PC-3 (cell line): ENCODE measurements around the gene SRSF5. TPM values are rescaled to one million over a fixed set of nuclear protein-coding genes. Genes with fewer than 3 reads are reported as not detected.

ENCODE experiments used
- ATAC-seq: fragments of 200-7000 bp; cut with Tn5 transposase; 2 replicates; pipeline ENCODE4 v1.9.1; 2020; ENCODE audit warnings: mild to moderate bottlenecking, moderate library complexity
- BruUV-seq: library from RNA; stranded (reverse); fragments of 400-500 nt; replicated peaks from 2 replicates; lab custom pipeline; 2021; lab: Mats Ljungman, UMichigan
- CTCF ChIA-PET: fragments of 300-600 bp; sonication (Branson Sonifier 250); formaldehyde crosslinking; loops from one replicate; lab custom pipeline; 2022; ENCODE audit warnings: antibody characterized with exemption; lab: Charles Lee
- POLR2A ChIA-PET: fragments of 300-600 bp; sonication (Branson Sonifier 250); formaldehyde crosslinking; loops from one replicate; lab custom pipeline; 2022; ENCODE audit warnings: antibody characterized with exemption; ENCODE audit not compliant: unreplicated experiment; lab: Charles Lee
- DNase-seq: peaks from one replicate; pipeline ENCODE4 v3.0.0-alpha.2; 2015
- H2AFZ ChIP-seq: fragments of 300-600 bp; sonication (generic); 2 replicates; pipeline ENCODE4 v1.6.0; 2016; ENCODE audit warnings: antibody characterized with exemption, low read length
- H3F3A ChIP-seq: fragments of 300-600 bp; sonication (generic); one replicate; pipeline ENCODE4 v1.6.0; 2017; ENCODE audit warnings: antibody characterized with exemption, low read length, control low read depth, mild to moderate bottlenecking; ENCODE audit not compliant: unreplicated experiment
- H3K27ac ChIP-seq: fragments of 300-600 bp; sonication (generic); 2 replicates; pipeline ENCODE4 v1.5.1; 2016; ENCODE audit warnings: mild to moderate bottlenecking, low read length
- H3K27me3 ChIP-seq: fragments of 300-600 bp; sonication (generic); 2 replicates; pipeline ENCODE4 v1.6.1; 2016; ENCODE audit warnings: low read length, mixed read lengths
- H3K36me3 ChIP-seq: fragments of 300-600 bp; sonication (generic); 2 replicates; pipeline ENCODE4 v1.6.1; 2016; ENCODE audit warnings: low read depth, mixed run types, low read length, mixed read lengths
- H3K4me1 ChIP-seq: fragments of 300-600 bp; sonication (generic); 2 replicates; pipeline ENCODE4 v1.5.1; 2016; ENCODE audit warnings: low read length; ENCODE audit not compliant: insufficient read depth
- H3K4me2 ChIP-seq: fragments of 300-600 bp; sonication (generic); 2 replicates; pipeline ENCODE4 v1.6.0; 2016; ENCODE audit warnings: low read length
- H3K4me3 ChIP-seq: fragments of 300-600 bp; sonication (generic); 2 replicates; pipeline ENCODE4 v1.5.1; 2016; ENCODE audit warnings: mild to moderate bottlenecking, low read length, mixed read lengths
- H3K79me2 ChIP-seq: fragments of 300-600 bp; sonication (generic); 2 replicates; pipeline ENCODE4 v1.6.1; 2017; ENCODE audit warnings: low read length, mixed read lengths
- H3K9ac ChIP-seq: fragments of 300-600 bp; sonication (generic); 2 replicates; pipeline ENCODE4 v1.6.0; 2016; ENCODE audit warnings: mild to moderate bottlenecking, low read length
- H3K9me2 ChIP-seq: fragments of 300-600 bp; sonication (generic); replicated peaks from 2 replicates; pipeline ENCODE4 v1.6.1; 2016; ENCODE audit warnings: mixed run types, low read length, mixed read lengths
- H3K9me3 ChIP-seq: fragments of 300-600 bp; sonication (generic); 2 replicates; pipeline ENCODE4 v1.6.1; 2016; ENCODE audit warnings: low read length, mixed read lengths
- H4K20me1 ChIP-seq: fragments of 300-600 bp; sonication (generic); 2 replicates; pipeline ENCODE4 v1.6.1; 2016; ENCODE audit warnings: low read length, mixed read lengths
- CTCF ChIP-seq: fragments of 300-600 bp; sonication (generic); conservative IDR thresholded peaks from 2 replicates; pipeline ENCODE4 v1.5.1; 2017; ENCODE audit warnings: antibody characterized with exemption, low read depth, mild to moderate bottlenecking, low read length
- EZH2 ChIP-seq: fragments of 300-600 bp; sonication (generic); IDR thresholded peaks from one replicate; pipeline ENCODE4 v1.6.1; 2017; ENCODE audit warnings: antibody characterized with exemption, mild to moderate bottlenecking, low read length; ENCODE audit not compliant: unreplicated experiment
- EZH2phosphoT487 ChIP-seq: fragments of 300-600 bp; sonication (generic); IDR thresholded peaks from 2 replicates; pipeline ENCODE4 v1.6.1; 2018; ENCODE audit warnings: mild to moderate bottlenecking, antibody characterized with exemption, low read length, borderline replicate concordance
- intact Hi-C: fragments of 100-400 bp; cut with micrococcal nuclease; formaldehyde crosslinking; loops from 2 replicates; pipeline ENCODE4 v1.9.0; 2023
- total RNA-seq: library from RNA; depleted of rRNA; stranded (reverse); fragments of >200 nt; gene quantifications from 2 replicates; pipeline ENCODE4 v1.2.3, GENCODE V29; 2014

Gene SRSF5
- total RNA-seq, 1 experiment from 2014 or later, result 213 TPM

- ChIA-PET CTCF (no interaction called here), POLR2A (no interaction called here)
- no peak overlapping the region for H3K9ac ChIP-seq
- no peaks in the 10 kb centered on the region for H3K27me3 ChIP-seq
- H4K20me1 ChIP-seq, result no peaks in the 10 kb centered on the region
- no peak overlapping the region for H3K4me3 ChIP-seq
- no peaks in the 10 kb centered on the region for H3K36me3 ChIP-seq
- no peak for DNase-seq
- no TSS peak for BruUV-seq
- H3K79me2 ChIP-seq, result no peaks in the 10 kb centered on the region
- no peak for ATAC-seq
- H2AFZ ChIP-seq, result no peak overlapping the region
- no peaks in the 10 kb centered on the region for H3K4me1 ChIP-seq
- H3K9me3 ChIP-seq, result no peaks in the 10 kb centered on the region
- no peak overlapping the region for H3K4me2 ChIP-seq
- no peak overlapping the region for H3K27ac ChIP-seq
- intact Hi-C loops, result no loop called here
- TF ChIP-seq EZH2phosphoT487, result no peak
- TF ChIP-seq EZH2, result no peak
- TF ChIP-seq CTCF, result no peak
- no peaks in the 10 kb centered on the region for H3F3A ChIP-seq
- no peaks in the 10 kb centered on the region; the same call in 1 of the 2 replicates for H3K9me2 ChIP-seq
Observed at GRCh38 chr14:69750495-69750894, 16.4 kb upstream of the SRSF5 start.

- no TSS peak for BruUV-seq
- Histone ChIP-seq H3K27ac (no peak overlapping the region), H3K9ac (no peak overlapping the region), H3K4me2 (no peak overlapping the region), H4K20me1 (no peaks in the 10 kb centered on the region), H2AFZ (no peak overlapping the region), H3F3A (no peaks in the 10 kb centered on the region), H3K9me3 (no peaks in the 10 kb centered on the region), H3K4me1 (no peaks in the 10 kb centered on the region), H3K36me3 (no peaks in the 10 kb centered on the region), H3K79me2 (no peaks in the 10 kb centered on the region), H3K27me3 (no peaks in the 10 kb centered on the region), H3K9me2 (no peaks in the 10 kb centered on the region; the same call in 1 of the 2 replicates), H3K4me3 (no peak overlapping the region)
- DNase-seq (no peak), ATAC-seq (no peak)
- ChIA-PET CTCF (no interaction called here), POLR2A (interaction anchor here (0.7 kb wide), 1 partner anchor 556 kb away, joined by 3 read pairs; no protein-coding TSS in a partner anchor)
- intact Hi-C loops, result no loop called here
- TF ChIP-seq EZH2 (no peak), CTCF (no peak), EZH2phosphoT487 (no peak)
Observed at GRCh38 chr14:69752773-69753172, 14.2 kb upstream of the SRSF5 start.

- intact Hi-C loops, result no loop called here
- Histone ChIP-seq H3K27me3 (no peaks in the 10 kb centered on the region), H3K79me2 (no peaks in the 10 kb centered on the region), H3F3A (no peaks in the 10 kb centered on the region), H3K9ac (no peak overlapping the region), H2AFZ (no peak overlapping the region), H3K36me3 (no peaks in the 10 kb centered on the region), H3K9me2 (no peaks in the 10 kb centered on the region; the same call in 1 of the 2 replicates), H3K4me2 (no peak overlapping the region), H3K4me1 (no peaks in the 10 kb centered on the region), H3K27ac (no peak overlapping the region), H3K4me3 (no peak overlapping the region), H3K9me3 (no peaks in the 10 kb centered on the region), H4K20me1 (no peaks in the 10 kb centered on the region)
- BruUV-seq, result no TSS peak
- ChIA-PET POLR2A (no interaction called here), CTCF (no interaction called here)
- TF ChIP-seq EZH2phosphoT487 (no peak), EZH2 (no peak), CTCF (no peak)
- ATAC-seq (no peak), DNase-seq (no peak)
Observed at GRCh38 chr14:69753860-69754259, 13.1 kb upstream of the SRSF5 start.
